Measurements from ENCODE around the gene EXT2.

The EXT2 gene

DNA sequence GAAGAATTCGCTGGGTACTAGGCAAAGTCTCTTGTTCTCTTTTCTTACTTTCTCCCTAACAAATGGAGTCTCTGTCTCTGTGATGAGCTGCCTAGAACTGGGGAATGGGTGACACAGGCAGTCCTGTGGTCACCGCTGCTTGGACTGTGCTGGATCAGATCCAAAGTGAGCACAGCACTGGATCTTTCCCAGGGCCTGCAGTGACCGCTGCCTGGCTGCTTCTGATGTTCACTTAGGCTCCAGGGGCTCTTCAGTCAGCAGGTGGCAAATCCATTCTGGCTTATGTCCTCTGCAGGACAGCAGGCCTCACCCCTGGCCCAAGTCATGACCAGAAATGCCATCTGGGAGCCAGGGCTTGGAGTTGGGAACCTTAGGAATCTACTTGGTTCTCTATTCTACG lies 61.5 kb downstream of the EXT2 start:
- H3K9me3 ChIP-seq (ENCODE audit: control insufficient read depth, insufficient read depth, low read length) = no peaks in the 10 kb centered on the region
- 0 out of 2 replicates have a peak, but pooled peaks cover 2% of the 10 kb centered on the region for H3K36me3 ChIP-seq (ENCODE audit: control insufficient read depth, low read length)
- no peaks in the 10 kb centered on the region for H3K79me2 ChIP-seq (ENCODE audit: control insufficient read depth, low read length)
- H3K4me1 ChIP-seq (ENCODE audit: control insufficient read depth, low read length) = no peaks in the 10 kb centered on the region
- H3K27ac ChIP-seq (ENCODE audit: low read depth, low read length) = no peak overlapping the region
- H3K4me2 ChIP-seq (ENCODE audit: low read length) = no peak overlapping the region
- H3K27me3 ChIP-seq (ENCODE audit: control insufficient read depth, low read length) = no peaks in the 10 kb centered on the region
- H4K20me1 ChIP-seq (ENCODE audit: control insufficient read depth, insufficient read depth, low read depth, low read length) = no peaks in the 10 kb centered on the region
- H3K9me2 ChIP-seq (replicated peaks; ENCODE audit: control insufficient read depth, low read length) = no peaks in the 10 kb centered on the region
- TF ChIP-seq, protein P1, sequence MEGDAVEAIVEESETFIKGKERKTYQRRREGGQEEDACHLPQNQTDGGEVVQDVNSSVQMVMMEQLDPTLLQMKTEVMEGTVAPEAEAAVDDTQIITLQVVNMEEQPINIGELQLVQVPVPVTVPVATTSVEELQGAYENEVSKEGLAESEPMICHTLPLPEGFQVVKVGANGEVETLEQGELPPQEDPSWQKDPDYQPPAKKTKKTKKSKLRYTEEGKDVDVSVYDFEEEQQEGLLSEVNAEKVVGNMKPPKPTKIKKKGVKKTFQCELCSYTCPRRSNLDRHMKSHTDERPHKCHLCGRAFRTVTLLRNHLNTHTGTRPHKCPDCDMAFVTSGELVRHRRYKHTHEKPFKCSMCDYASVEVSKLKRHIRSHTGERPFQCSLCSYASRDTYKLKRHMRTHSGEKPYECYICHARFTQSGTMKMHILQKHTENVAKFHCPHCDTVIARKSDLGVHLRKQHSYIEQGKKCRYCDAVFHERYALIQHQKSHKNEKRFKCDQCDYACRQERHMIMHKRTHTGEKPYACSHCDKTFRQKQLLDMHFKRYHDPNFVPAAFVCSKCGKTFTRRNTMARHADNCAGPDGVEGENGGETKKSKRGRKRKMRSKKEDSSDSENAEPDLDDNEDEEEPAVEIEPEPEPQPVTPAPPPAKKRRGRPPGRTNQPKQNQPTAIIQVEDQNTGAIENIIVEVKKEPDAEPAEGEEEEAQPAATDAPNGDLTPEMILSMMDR (IDR thresholded peaks at IDR 0.05; ENCODE audit: low read depth, low read length, poor library complexity, severe bottlenecking) = no peak
- TF ChIP-seq EZH2phosphoT487 (IDR thresholded peaks at IDR 0.05; ENCODE audit: borderline replicate concordance, low read length) = no peak
- no peak overlapping the region for H3K4me3 ChIP-seq (ENCODE audit: low read length)
- no peaks in the 10 kb centered on the region for H3F3A ChIP-seq (ENCODE audit: control insufficient read depth, insufficient read depth)

DNA sequence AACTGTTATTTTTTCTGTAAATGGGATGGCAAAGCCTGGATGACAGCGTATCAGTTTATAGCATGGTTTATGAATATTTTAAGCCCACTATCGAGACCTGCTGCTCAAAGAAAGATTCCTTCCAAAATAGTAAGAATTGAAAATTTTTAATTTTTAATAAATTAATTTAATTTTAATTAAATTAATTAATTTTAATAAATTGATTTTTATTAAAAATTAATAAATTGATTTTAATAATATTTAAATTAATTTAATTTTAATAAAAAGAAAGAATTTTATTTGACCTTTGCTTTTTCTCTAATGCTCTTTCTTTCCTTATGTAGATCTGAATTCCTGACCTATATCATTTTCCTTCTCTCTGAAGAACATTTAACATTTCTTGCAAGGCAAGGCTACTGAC lies 62.9 kb downstream of the EXT2 start:
- Histone ChIP-seq H3K79me2 (ENCODE audit: control insufficient read depth, low read length) (no peaks in the 10 kb centered on the region), H3K9me2 (replicated peaks; ENCODE audit: control insufficient read depth, low read length) (no peaks in the 10 kb centered on the region), H3K4me3 (ENCODE audit: low read length) (no peak overlapping the region), H4K20me1 (ENCODE audit: control insufficient read depth, insufficient read depth, low read depth, low read length) (no peaks in the 10 kb centered on the region), H3K27ac (ENCODE audit: low read depth, low read length) (no peak overlapping the region), H3K4me1 (ENCODE audit: control insufficient read depth, low read length) (no peaks in the 10 kb centered on the region), H3K4me2 (ENCODE audit: low read length) (no peak overlapping the region), H3K36me3 (ENCODE audit: control insufficient read depth, low read length) (0 out of 2 replicates have a peak, but pooled peaks cover 2% of the 10 kb centered on the region), H3F3A (ENCODE audit: control insufficient read depth, insufficient read depth) (no peaks in the 10 kb centered on the region), H3K27me3 (ENCODE audit: control insufficient read depth, low read length) (no peaks in the 10 kb centered on the region), H3K9me3 (ENCODE audit: control insufficient read depth, insufficient read depth, low read length) (no peaks in the 10 kb centered on the region)
- TF ChIP-seq EZH2phosphoT487 (IDR thresholded peaks at IDR 0.05; ENCODE audit: borderline replicate concordance, low read length) = no peak

DNA sequence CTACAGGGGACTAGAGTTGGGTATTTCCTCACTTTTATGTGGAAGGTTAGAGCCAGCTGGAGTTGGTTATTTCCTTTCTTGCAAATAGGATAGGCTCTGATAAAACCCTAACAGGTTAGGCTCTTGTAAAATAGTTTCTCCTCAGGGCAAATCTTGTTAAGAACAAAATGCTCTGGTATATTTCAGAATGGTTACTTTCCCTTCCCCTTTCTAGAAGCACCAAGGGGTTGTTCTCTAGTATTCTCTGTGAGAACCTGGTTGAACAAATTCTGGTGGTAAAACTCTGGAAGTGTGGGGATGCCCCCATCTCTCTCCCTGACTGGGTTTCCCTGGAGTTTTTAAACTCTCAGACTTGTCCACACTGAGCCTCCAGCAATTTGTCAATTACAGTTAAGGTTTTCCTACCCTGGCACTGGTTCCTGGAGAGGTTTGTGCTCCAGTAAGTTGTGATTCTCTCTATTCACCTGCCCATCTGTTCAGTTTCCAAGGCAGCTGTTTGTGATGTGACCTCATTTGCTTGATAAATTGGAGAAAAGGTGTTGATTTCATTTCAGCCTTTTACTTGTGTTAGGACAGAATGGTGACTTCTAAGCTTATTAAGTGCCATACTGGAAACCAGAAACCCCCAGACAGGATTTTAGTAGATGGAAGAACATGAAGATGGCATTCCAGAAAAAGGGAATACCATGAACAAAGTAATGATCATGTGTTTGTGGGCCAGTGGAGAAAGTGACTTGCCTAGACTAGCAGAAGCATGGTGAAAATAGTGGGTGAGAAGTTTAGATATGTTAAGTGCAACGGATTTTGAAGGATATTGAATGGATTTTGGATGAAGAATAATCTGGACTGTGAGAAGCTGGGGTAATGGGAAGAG lies 64.6 kb downstream of the EXT2 start:
- Histone ChIP-seq H3K4me2 (ENCODE audit: low read length) (no peak overlapping the region), H3K4me1 (ENCODE audit: control insufficient read depth, low read length) (no peaks in the 10 kb centered on the region), H4K20me1 (ENCODE audit: control insufficient read depth, insufficient read depth, low read depth, low read length) (no peaks in the 10 kb centered on the region), H3K9me2 (replicated peaks; ENCODE audit: control insufficient read depth, low read length) (no peaks in the 10 kb centered on the region), H3K27me3 (ENCODE audit: control insufficient read depth, low read length) (no peaks in the 10 kb centered on the region), H3K4me3 (ENCODE audit: low read length) (no peak overlapping the region), H3F3A (ENCODE audit: control insufficient read depth, insufficient read depth) (no peaks in the 10 kb centered on the region), H3K36me3 (ENCODE audit: control insufficient read depth, low read length) (0 out of 2 replicates have a peak, but pooled peaks cover 2% of the 10 kb centered on the region), H3K27ac (ENCODE audit: low read depth, low read length) (no peak overlapping the region), H3K79me2 (ENCODE audit: control insufficient read depth, low read length) (no peaks in the 10 kb centered on the region), H3K9me3 (ENCODE audit: control insufficient read depth, insufficient read depth, low read length) (no peaks in the 10 kb centered on the region)
- TF ChIP-seq, protein P1 (IDR thresholded peaks at IDR 0.05; ENCODE audit: low read depth, low read length, poor library complexity, severe bottlenecking) = no peak
- TF ChIP-seq EZH2phosphoT487 (IDR thresholded peaks at IDR 0.05; ENCODE audit: borderline replicate concordance, low read length) = no peak

DNA sequence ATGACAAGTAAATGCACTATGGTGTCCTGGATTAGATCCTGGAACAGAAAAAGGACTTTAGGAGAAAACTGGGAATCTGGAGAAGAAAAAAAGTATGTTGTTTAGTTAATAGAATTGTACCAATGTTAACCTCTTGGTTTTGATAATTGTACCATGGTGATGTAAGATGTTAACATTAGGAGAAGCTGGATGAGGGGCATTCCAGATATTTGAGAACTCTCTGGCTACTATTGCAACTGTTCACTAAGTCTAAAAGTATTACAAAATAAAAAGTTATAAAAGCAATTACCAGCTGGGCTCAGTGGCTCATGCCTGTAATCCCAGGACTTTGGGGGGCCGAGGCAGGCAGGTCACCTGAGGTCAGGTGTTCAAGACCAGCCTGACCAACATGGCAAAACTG lies 66.5 kb downstream of the EXT2 start:
- Histone ChIP-seq H3F3A (ENCODE audit: control insufficient read depth, insufficient read depth) (no peaks in the 10 kb centered on the region), H3K4me2 (ENCODE audit: low read length) (no peak overlapping the region), H3K79me2 (ENCODE audit: control insufficient read depth, low read length) (no peaks in the 10 kb centered on the region), H4K20me1 (ENCODE audit: control insufficient read depth, insufficient read depth, low read depth, low read length) (no peaks in the 10 kb centered on the region), H3K27ac (ENCODE audit: low read depth, low read length) (no peak overlapping the region), H3K36me3 (ENCODE audit: control insufficient read depth, low read length) (0 out of 2 replicates have a peak, but pooled peaks cover 2% of the 10 kb centered on the region), H3K27me3 (ENCODE audit: control insufficient read depth, low read length) (no peaks in the 10 kb centered on the region), H3K4me1 (ENCODE audit: control insufficient read depth, low read length) (no peaks in the 10 kb centered on the region), H3K4me3 (ENCODE audit: low read length) (no peak overlapping the region), H3K9me2 (replicated peaks; ENCODE audit: control insufficient read depth, low read length) (no peaks in the 10 kb centered on the region), H3K9me3 (ENCODE audit: control insufficient read depth, insufficient read depth, low read length) (no peaks in the 10 kb centered on the region)
- no peak for TF ChIP-seq EZH2phosphoT487 (IDR thresholded peaks at IDR 0.05; ENCODE audit: borderline replicate concordance, low read length)

All from DOHH2 (cell line).